ENCODE measurements around the gene THSD4.
"Not testable (repeated sequence)": the region's sequence is repeated elsewhere in the genome, so short reads cannot be mapped to it uniquely, and the experiment has no call there.

The THSD4 gene

DNA sequence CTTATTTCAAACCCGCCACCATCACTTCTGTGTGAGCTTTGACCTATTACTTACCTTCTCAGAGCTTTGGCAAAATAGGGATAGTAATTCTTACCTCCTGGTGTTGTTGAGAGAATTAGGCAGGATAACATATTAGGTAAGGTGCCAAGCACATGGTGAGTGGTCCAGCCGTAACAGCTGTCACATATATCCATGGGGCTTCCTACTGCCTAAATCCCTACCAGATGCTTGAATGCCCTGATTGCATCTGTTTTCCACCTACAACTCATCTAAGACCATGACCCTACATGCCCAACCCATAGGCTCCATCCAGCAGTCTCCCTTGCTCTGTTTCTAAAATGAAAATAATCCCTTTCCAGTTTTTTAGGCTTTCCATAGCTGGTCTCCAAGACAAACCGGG lies 532.8 kb downstream of the THSD4 start:
- no peak for DNase-seq

DNA sequence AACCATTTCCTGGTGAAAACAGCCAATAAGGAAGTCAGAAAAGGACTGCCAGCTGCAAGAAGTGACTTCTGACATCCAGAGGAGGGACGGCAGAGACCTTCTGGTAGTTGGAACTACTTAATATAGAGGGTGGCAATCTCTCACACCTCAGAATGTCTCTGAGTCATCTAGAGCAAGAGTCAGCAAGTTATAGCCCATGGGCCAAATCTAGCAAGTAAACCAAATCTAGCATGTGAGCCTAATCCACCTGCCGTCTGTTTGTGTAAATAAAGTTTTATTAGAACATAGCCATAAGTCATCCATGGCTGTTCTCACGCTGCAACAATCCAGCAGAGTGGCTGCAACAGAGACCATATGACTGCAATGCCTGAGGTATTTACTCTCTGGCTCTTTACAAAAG lies 534.6 kb downstream of the THSD4 start:
- no peak for DNase-seq

- no peak for DNase-seq
These were observed 535.3 kb downstream of the THSD4 start for GRCh38 chr15:71650603-71651002.

DNA sequence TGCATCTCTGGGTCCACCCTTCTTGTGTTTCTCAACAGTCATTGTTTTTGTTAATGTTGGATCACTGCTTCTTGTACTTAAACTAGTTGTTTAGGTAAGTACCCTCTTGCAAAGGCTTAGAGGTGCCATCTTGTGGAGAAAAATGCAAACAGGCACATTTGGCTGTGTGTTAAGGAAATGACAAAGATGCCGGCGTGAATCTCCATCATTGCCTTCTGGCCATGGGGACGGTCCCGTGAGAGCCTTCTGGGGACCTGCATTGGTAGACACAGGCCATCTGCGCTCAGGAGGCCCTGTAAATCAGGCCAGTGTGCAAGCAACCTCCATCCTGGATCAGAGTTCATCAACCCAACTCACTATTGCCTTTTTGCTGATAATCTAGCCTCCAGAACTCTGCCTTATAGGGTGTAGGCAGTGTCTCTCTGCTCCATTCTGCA lies 536.5 kb downstream of the THSD4 start:
- peak; percentile 6 for DNase-seq

DNA sequence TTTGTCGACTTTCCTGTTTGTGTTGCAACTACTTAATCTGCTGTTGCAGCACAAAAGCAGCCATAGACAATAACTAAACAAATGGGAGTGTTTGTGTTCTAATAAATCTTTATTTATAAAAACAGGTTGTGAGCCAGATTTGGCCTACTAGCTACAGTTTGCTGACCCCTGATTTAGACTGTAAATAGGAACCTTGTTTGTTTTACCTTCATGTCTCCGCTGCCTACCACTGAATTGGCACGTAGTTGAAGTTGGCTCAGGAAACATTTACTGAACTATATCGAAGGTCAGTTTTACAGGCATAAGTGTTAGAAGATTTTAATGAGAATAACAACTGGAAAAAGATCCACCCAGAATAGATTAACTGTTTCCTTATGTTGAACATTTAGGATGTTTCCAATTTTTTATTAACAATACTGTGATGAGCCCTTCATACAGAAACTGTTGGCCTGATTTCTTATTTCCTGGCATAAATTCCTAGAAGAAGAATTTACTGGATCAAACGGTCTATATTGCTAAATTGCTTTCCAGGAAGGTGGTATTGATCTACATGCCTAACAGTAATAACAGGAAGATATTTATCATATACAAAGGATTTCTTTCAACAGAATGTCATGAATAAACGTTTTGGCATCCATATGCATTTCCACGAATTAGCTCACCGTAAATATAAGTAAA lies 538.9 kb downstream of the THSD4 start:
- no peak for DNase-seq

GRCh38 chr15:71654720-71655174 lies 539.5 kb downstream of the THSD4 start:
- DNase-seq, result no peak

- DNase-seq, result no peak
These were observed 541.2 kb downstream of the THSD4 start for GRCh38 chr15:71656425-71656824.

DNA sequence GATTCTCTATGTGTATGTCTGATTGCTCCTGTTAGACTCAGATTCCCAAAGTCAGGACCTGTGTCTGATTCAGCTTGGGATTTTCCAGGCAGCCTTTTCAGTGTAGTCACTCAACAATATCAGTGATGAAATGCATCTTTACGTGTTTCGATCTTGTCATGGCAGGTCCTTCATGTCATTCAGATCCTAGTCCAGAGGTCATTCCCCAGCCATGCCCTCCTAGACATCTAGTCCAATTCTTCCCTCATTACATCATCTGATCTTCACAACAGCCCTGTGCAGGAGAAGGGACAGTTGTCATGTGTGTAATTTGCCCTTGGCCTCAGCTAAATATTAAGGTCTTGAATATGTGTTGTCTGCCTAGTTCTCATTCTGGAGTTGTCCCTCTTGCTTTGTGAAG lies 541.9 kb downstream of the THSD4 start:
- no peak for DNase-seq

DNA sequence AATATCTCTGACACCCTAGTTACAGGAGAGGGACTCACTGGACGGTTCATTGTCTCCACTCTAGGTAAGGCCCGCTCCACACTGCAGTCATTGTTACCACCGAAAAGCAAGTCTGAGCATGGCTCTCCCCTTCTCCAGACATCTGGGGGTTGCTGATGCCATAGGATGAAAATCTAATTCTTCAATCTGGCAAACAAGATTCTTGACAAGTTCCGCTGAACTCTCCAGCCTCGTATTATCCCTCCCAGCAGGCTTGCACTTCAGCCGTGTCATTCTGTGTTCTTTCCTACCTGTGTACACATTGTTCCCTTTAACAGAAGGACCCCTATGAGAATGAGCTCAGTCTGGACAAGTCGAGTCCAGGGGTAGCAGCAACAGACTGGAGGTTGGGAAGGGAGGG lies 542.8 kb downstream of the THSD4 start:
- DNase-seq, result no peak

DNA sequence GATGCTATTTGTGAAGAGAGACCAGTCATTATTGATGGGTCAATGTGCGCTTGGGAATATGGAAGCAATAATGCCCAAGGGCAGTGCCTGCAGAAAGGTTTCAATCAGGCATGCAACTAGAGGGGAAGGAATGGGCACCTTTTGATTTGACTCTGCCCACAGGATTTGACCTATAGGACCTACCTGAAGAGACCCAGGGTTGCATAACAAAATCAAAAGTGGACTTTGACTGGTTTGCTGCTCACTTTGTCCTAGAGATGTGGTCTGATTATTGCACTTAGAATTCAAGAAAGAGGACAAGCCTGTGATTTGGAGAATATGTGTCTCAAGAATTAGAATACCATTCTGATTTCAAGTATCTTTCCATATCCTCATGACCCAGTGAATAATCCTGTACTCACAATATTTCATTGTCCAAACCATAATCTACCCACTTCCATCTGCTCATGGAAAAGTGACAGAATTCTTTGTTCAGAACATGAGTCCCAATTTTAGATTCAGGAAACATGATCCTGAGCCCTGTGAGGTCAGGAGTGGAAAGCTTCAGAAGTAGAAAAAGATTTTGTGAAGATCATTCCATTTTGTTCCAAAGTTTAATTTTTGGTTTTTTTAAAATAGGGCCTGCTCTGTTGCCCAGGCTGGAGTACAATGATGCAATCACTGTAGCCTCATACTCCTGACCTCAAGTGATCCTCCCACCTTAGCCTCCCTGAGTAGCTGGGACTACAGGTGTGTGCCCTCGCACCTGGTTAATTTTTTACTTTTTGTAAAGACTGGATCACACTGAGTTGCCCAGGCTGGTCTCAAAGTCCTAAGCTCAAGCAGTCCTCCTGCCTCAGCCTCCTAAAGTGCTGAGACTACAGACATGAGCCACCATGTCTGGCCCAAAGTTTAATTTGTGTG lies 543.8 kb downstream of the THSD4 start:
- DNase-seq, result no peak

GRCh38 chr15:71659730-71660067 lies 544.4 kb downstream of the THSD4 start:
- DNase-seq, result no peak

GRCh38 chr15:71660501-71660900 lies 545.2 kb downstream of the THSD4 start:
- DNase-seq, result no peak

GRCh38 chr15:71662306-71662705 lies 547.0 kb downstream of the THSD4 start:
- DNase-seq, result no peak

GRCh38 chr15:71664622-71665021 lies 549.4 kb downstream of the THSD4 start:
- DNase-seq, result no peak

DNA sequence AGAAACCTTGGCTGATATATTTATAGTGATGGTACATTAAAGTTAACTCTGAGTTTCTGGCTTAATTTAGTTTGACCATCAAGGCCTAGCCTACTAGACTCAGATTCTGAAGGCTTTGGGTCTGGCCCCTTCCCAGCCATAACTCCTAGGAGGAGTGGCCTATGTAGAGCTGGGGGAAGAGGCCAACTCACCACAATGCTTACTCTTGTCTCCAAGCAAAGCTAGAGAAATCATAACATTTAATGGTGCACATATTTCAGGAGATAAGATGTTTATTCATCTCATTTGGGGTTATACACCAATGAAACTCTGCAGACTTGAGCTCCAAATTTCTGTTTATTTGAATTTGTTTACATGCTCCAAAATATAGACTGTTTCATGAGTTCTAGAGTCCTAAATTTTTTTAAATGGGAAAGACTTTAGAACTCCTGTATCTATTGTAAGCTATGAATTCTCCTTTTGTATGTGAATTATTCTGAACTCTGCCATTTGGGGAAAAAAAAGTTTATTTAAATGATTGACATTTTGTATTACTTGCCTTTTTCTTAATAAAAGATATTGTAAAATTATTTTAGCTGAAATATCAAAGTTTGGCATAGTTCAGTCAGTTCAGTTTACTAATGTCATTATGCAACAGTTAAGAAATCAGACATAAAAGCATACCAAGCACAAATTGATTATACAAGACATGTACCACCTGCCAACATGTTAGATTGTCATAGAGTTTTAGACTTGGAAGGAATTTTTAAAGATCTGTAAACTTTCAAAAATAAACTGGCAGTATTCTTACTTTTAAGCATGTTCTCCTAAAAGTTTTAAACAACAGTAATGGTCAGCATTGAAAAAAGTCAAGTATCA lies 551.7 kb downstream of the THSD4 start:
- no peak for DNase-seq

DNA sequence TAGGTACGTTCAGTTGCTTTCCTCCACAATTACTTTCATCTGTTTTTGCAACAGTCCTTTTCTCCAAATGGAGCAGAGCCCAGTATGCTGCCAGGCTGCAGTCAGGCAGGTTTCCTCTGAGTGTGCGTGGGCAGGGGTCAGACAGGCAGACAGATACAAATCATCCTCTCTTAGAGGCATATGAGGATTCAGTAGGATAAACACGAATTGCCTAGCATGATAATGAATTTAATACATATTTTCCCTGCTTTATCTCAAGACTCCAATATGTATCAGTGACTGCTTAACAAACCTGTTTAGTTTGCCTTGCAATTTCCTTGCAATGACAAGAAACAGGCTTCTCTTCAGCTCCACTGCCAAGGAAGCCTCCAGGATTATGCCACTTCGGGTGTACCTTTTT lies 554.4 kb downstream of the THSD4 start:
- DNase-seq, result no peak

GRCh38 chr15:71670222-71670621 lies 555.0 kb downstream of the THSD4 start:
- not testable (repeated sequence) for DNase-seq

DNA sequence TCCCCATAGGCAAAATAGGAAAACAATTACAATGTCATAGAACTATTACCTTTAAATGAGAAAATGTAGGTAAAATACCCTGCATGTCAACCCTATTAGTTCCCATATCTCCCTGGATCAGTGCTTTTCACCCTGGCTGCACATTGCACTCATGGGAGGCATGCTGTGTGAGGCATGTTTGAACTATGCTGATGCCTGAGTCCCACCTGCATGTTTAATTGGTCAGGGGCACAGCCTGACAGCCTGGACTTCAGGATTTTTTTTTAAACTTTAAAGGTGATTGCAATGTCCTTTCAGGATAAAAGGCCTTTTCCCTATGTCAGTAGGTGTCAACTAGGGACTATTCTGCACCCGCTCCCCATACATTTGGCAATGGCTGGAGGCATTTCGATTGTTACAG lies 559.1 kb downstream of the THSD4 start:
- DNase-seq, result no peak

- DNase-seq, result no peak
These were observed 562.1 kb downstream of the THSD4 start for GRCh38 chr15:71677352-71677751.

DNA sequence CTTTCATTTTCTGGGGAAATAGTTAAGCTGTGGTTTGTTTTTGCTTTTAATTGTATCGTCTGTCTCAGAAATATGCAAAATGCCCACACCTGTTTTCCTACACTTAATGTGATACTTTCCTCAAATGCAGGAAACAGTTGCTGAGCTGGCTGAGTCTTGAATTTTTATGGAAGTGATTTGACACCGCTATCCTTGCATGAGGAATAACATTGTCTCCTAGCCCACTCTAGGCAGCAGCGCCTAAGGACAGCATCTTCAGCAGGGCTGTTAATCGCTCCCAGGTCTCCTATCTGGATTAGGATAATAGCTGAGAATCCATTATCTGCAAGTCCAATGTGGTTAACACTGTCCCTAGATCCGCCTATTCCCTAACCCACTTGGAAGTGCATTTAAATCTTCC lies 562.5 kb downstream of the THSD4 start:
- DNase-seq, result no peak

DNA sequence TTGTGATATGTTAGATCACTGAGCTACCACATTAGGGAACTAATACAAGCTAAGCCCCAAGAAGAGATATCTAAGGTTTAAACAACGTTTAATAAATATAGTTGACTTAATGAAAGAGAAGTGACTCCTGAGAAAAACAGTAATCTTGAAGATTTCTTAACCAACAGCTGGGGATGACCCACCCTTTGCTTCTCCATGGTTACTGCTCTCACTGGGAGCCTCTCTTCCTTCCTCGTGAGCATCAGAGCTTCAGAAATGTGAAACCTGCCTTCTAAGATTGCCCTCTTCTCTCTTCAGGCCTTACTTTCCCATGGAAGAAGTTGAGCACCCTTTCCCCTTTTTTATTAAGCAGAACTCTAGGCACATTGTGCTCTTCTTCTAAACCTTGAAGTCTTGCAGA lies 562.9 kb downstream of the THSD4 start:
- DNase-seq, result no peak

- no peak for DNase-seq
These were observed 563.3 kb downstream of the THSD4 start for GRCh38 chr15:71678605-71679004.

GRCh38 chr15:71679223-71679792 lies 564.0 kb downstream of the THSD4 start:
- DNase-seq, result no peak
